Testis (tissue), 3 donors: ENCODE data around the gene PLPPR3. TPM values are rescaled to one million over a fixed set of nuclear protein-coding genes. Genes with fewer than 3 reads are reported as not detected.

Source experiments
- DNase-seq: peaks from one replicate; pipeline ENCODE4 v3.0.0-alpha.2; 2019
- H3K27ac ChIP-seq, 2 donors: fragments of 200-600 bp; sonication (generic); one replicate each; pipeline ENCODE4 v1.5.1; 2019
- H3K27me3 ChIP-seq: fragments of 200-600 bp; sonication (generic); one replicate; pipeline ENCODE4 v1.5.1; 2019
- H3K36me3 ChIP-seq: fragments of 200-600 bp; sonication (generic); one replicate; pipeline ENCODE4 v1.5.1; 2017; ENCODE audit warnings: low read depth; ENCODE audit errors: missing control alignments
- H3K4me1 ChIP-seq: fragments of 200-600 bp; sonication (generic); one replicate; pipeline ENCODE4 v1.5.1; 2019
- H3K4me3 ChIP-seq, 2 donors: fragments of 200-600 bp; sonication (generic); one replicate each; pipeline ENCODE4 v1.5.1; 2017 to 2019
- H3K9me3 ChIP-seq: fragments of 200-600 bp; sonication (generic); one replicate; pipeline ENCODE4 v1.5.1; 2017
- CTCF ChIP-seq, 3 experiments: fragments of 450-650 bp in 2 of 3; fragments of 200-600 bp in 1 of 3; sonication (generic) in 1 of 3; IDR thresholded peaks; one replicate each; pipeline ENCODE4 v1.5.1; 2016 to 2019; ENCODE audit warnings: antibody characterized with exemption in 3 of 3, mild to moderate bottlenecking in 2 of 3, moderate library complexity in 1 of 3
- POLR2A ChIP-seq: fragments of 450-650 bp; IDR thresholded peaks from one replicate; pipeline ENCODE4 v1.6.1; 2017; ENCODE audit warnings: antibody characterized with exemption, mild to moderate bottlenecking, moderate library complexity
- WGBS, 2 donors: methylation state at CpG; one replicate each; pipeline ENCODE4 v1.1.5; 2018; 5-methylcytosine and 5-hydroxymethylcytosine counted together
- intact Hi-C: fragments of 100-400 bp; cut with DNase I; formaldehyde crosslinking; loops from one replicate; pipeline ENCODE4 v1.15.1; 2023; ENCODE audit warnings: low total_unique reads
- polyA plus RNA-seq: library from polyadenylated mRNA; stranded (reverse); fragments of 350-450 nt; fragmentation: Illumina TruSeq; extraction: RNeasy Lipid Tissue Mini Kit (QIAGEN cat#74804); gene quantifications from one replicate; pipeline ENCODE4 v1.2.3, GENCODE V29; 2014; ENCODE audit warnings: low read depth, low replicate concordance; ENCODE audit not compliant: insufficient read depth
- total RNA-seq, 2 donors: library from RNA; depleted of rRNA; stranded (reverse); fragments of >200 nt; gene quantifications; one replicate each; pipeline ENCODE4 v1.2.3, GENCODE V29; 2016

Gene PLPPR3
- total and polyA plus RNA-seq, 3 donors from 2014 or later, result 2.7 to 20.1 (median 16.9) TPM

GRCh38 chr19:807627-808422, 13.9 kb downstream of the PLPPR3 start:
- Histone ChIP-seq H3K36me3 (no peaks in the 10 kb centered on the region), H3K27me3 (no peaks in the 10 kb centered on the region), H3K4me3 (no peak overlapping the region), H3K9me3 (no peaks in the 10 kb centered on the region), H3K4me1 (peaks cover 15% of the 10 kb centered on the region), H3K27ac (no peak overlapping the region)
- intact Hi-C loops, result no loop called here
- no peak for DNase-seq
- no peak for TF ChIP-seq POLR2A
- no peak for TF ChIP-seq CTCF (IDR thresholded peaks at IDR 0.05)
- 58 to 81% methylated on average over 38 to 44 of the region's 44 CpGs for WGBS, 2 donors

GRCh38 chr19:806815-807421, 14.8 kb downstream of the PLPPR3 start:
- TF ChIP-seq POLR2A (no peak), CTCF (IDR thresholded peaks at IDR 0.05) (no peak)
- intact Hi-C loops, result no loop called here
- peaks cover 24% of the 10 kb centered on the region for H3K4me1 ChIP-seq

GRCh38 chr19:805600-806550, 15.9 kb downstream of the PLPPR3 start:
- H3K36me3 ChIP-seq, result no peaks in the 10 kb centered on the region
- DNase-seq, result peak; percentile 75

More at GRCh38 chr19:806815-807421, 14.8 kb downstream of the PLPPR3 start:
- DNase-seq, result no peak
- no peak overlapping the region for H3K27ac ChIP-seq
- H3K27me3 ChIP-seq, result no peaks in the 10 kb centered on the region
- H3K9me3 ChIP-seq, result no peaks in the 10 kb centered on the region
- no peaks in the 10 kb centered on the region for H3K36me3 ChIP-seq
- WGBS, 2 donors, result 64 to 68% methylated on average over 33 to 34 of the region's 34 CpGs
- H3K4me3 ChIP-seq, result no peak overlapping the region

GRCh38 chr19:805166-805551, 16.6 kb downstream of the PLPPR3 start:
- Histone ChIP-seq H3K4me1 (peaks cover 42% of the 10 kb centered on the region), H3K36me3 (no peaks in the 10 kb centered on the region), H3K27me3 (no peaks in the 10 kb centered on the region), H3K4me3 (no peak overlapping the region), H3K27ac (no peak overlapping the region), H3K9me3 (no peaks in the 10 kb centered on the region)
- TF ChIP-seq POLR2A (no peak), CTCF (IDR thresholded peaks at IDR 0.05) (peak in 2 of 3 experiments; percentile 14 to 53)
- intact Hi-C loops, result no loop called here
- no peak for DNase-seq
- 50 to 74% methylated on average over 13 to 32 of the region's 33 CpGs for WGBS, 2 donors

More at GRCh38 chr19:805600-806550, 15.9 kb downstream of the PLPPR3 start:
- Histone ChIP-seq H3K9me3 (no peaks in the 10 kb centered on the region), H3K27ac (no peak overlapping the region), H3K4me3 (no peak overlapping the region), H3K27me3 (no peaks in the 10 kb centered on the region), H3K4me1 (peaks cover 35% of the 10 kb centered on the region)
- WGBS, 2 donors, result 64 to 75% methylated on average over 48 to 80 of the region's 93 CpGs
- intact Hi-C loops, result no loop called here
- no peak for TF ChIP-seq POLR2A
